Endothelial cell of umbilical vein (primary cell): ENCODE results near the gene CCR3. TPM values are rescaled to one million over a fixed set of nuclear protein-coding genes. Genes with fewer than 3 reads are reported as not detected.

Experiments used
- BruUV-seq: library from RNA; stranded (reverse); fragments of 400-500 nt; replicated peaks from 2 replicates; lab custom pipeline; 2021; lab: Mats Ljungman, UMichigan
- CTCF ChIA-PET: fragments of 300-600, 350-600 bp; sonication (Branson Sonifier 250); formaldehyde crosslinking; loops from one replicate; lab custom pipeline; 2021; ENCODE audit warnings: antibody characterized with exemption, inconsistent platforms; lab: Charles Lee
- POLR2A ChIA-PET: fragments of 300-600, 350-600 bp; sonication (Branson Sonifier 250); formaldehyde crosslinking; loops from one replicate; lab custom pipeline; 2021; ENCODE audit warnings: antibody characterized with exemption, inconsistent platforms; lab: Charles Lee
- DNase-seq: peaks from one replicate; pipeline ENCODE4 v3.0.0-alpha.2; 2011; ENCODE audit warnings: low read depth, low spot score
- FAIRE-seq: peaks from 2 replicates; lab custom pipeline; 2011; peaks lifted over from hg19 to GRCh38; lab: Jason Lieb, UNC
- H2AFZ ChIP-seq: 2 replicates; pipeline ENCODE4 v1.6.0; 2012; ENCODE audit warnings: low read depth, low read length, control low read depth, inconsistent platforms
- H3K27ac ChIP-seq: 2 replicates; pipeline ENCODE4 v1.5.1; 2011; ENCODE audit warnings: low read depth, mild to moderate bottlenecking, control low read depth, low read length, moderate library complexity; ENCODE audit not compliant: insufficient read depth
- H3K27me3 ChIP-seq, 2 experiments: 2 replicates each; pipeline versions ENCODE4 v1.6.0 to v1.6.1; 2011; ENCODE audit warnings: low read length in 2 of 2, mixed read lengths in 1 of 2; ENCODE audit not compliant: control insufficient read depth in 2 of 2, insufficient read depth in 2 of 2
- H3K36me3 ChIP-seq, 2 experiments: 2 replicates in 1 of 2; 3 replicates in 1 of 2; pipeline ENCODE4 v1.5.1; 2011; ENCODE audit warnings: low read length in 2 of 2, mild to moderate bottlenecking in 1 of 2, moderate library complexity in 1 of 2; ENCODE audit not compliant: control insufficient read depth in 2 of 2, insufficient read depth in 2 of 2; ENCODE audit errors: extremely low read depth in 1 of 2
- H3K4me1 ChIP-seq: 3 replicates; pipeline ENCODE4 v1.5.1; 2011; ENCODE audit warnings: mild to moderate bottlenecking, low read length; ENCODE audit not compliant: control insufficient read depth, insufficient read depth; ENCODE audit errors: extremely low read depth
- H3K4me2 ChIP-seq: 2 replicates; pipeline ENCODE4 v1.6.1; 2011; ENCODE audit warnings: low read length, control low read depth, mixed read lengths; ENCODE audit not compliant: insufficient read depth
- H3K4me3 ChIP-seq, 3 experiments: fragments of 200-600 bp in 1 of 3; sonication (generic), shearing (Covaris generic) in 1 of 3; replicated peaks in 1 of 3; 2 replicates each; pipeline ENCODE4 v1.5.1; 2011 to 2016; ENCODE audit warnings: control low read depth in 3 of 3, low read length in 3 of 3, mild to moderate bottlenecking in 2 of 3, inconsistent platforms in 1 of 3, low read depth in 1 of 3, moderate library complexity in 1 of 3; ENCODE audit not compliant: insufficient read depth in 1 of 3
- H3K79me2 ChIP-seq: 2 replicates; pipeline ENCODE4 v1.6.0; 2012; ENCODE audit warnings: low read length, inconsistent platforms; ENCODE audit not compliant: control insufficient read depth, insufficient read depth
- H3K9ac ChIP-seq: replicated peaks from 2 replicates; pipeline ENCODE3; 2011; ENCODE audit warnings: low read length, control low read depth; ENCODE audit not compliant: insufficient read depth; ENCODE audit errors: extremely low read depth
- H3K9me1 ChIP-seq: replicated peaks from 3 replicates; pipeline ENCODE4 v1.6.0; 2011; ENCODE audit warnings: mild to moderate bottlenecking, low read length; ENCODE audit not compliant: control insufficient read depth, insufficient read depth; ENCODE audit errors: extremely low read depth
- H3K9me3 ChIP-seq: replicated peaks from 2 replicates; pipeline ENCODE4 v1.5.1; 2012; ENCODE audit warnings: low read length, inconsistent platforms; ENCODE audit not compliant: control insufficient read depth, insufficient read depth
- H4K20me1 ChIP-seq: replicated peaks from 2 replicates; pipeline ENCODE3; 2011; ENCODE audit warnings: mild to moderate bottlenecking, low read length; ENCODE audit not compliant: control insufficient read depth, insufficient read depth; ENCODE audit errors: extremely low read depth
- CTCF ChIP-seq, 2 donors: IDR thresholded peaks; 1 replicate in 1 of 2; 2 replicates in 1 of 2; pipeline ENCODE4 v1.5.1; 2011; ENCODE audit warnings: low read length in 2 of 2, mild to moderate bottlenecking in 2 of 2, moderate library complexity in 2 of 2, control low read depth in 1 of 2, inconsistent platforms in 1 of 2, low read depth in 1 of 2; ENCODE audit not compliant: insufficient read depth in 1 of 2; ENCODE audit errors: extremely low read depth in 1 of 2
- EZH2 ChIP-seq: IDR thresholded peaks from 2 replicates; pipeline ENCODE4 v1.6.1; 2012; ENCODE audit warnings: borderline replicate concordance, low read depth, mild to moderate bottlenecking, moderate library complexity, low read length, inconsistent platforms; ENCODE audit not compliant: severe bottlenecking
- FOS ChIP-seq: IDR thresholded peaks from 2 replicates; pipeline ENCODE4 v1.6.1; 2011; ENCODE audit warnings: mild to moderate bottlenecking, low read length, moderate library complexity, borderline replicate concordance; ENCODE audit not compliant: insufficient read depth
- GATA2 ChIP-seq: IDR thresholded peaks from 2 replicates; pipeline ENCODE4 v1.7.0; 2011; ENCODE audit warnings: low read depth, mild to moderate bottlenecking, moderate library complexity, mixed read lengths, low read length; ENCODE audit not compliant: insufficient read length, insufficient read depth
- JUN ChIP-seq: IDR thresholded peaks from 2 replicates; pipeline ENCODE4 v1.6.1; 2011; ENCODE audit warnings: borderline replicate concordance, low read depth; ENCODE audit not compliant: insufficient read length, insufficient read depth
- MAX ChIP-seq: IDR thresholded peaks from 2 replicates; pipeline ENCODE4 v1.6.1; 2011; ENCODE audit not compliant: insufficient read depth, insufficient read length
- MYC ChIP-seq: IDR thresholded peaks from one replicate; pipeline ENCODE4 v1.6.1; 2011; ENCODE audit warnings: mild to moderate bottlenecking, low read depth, low read length
- POLR2A ChIP-seq: IDR thresholded peaks from 2 replicates; pipeline ENCODE4 v1.6.1; 2012; ENCODE audit warnings: low read depth, mild to moderate bottlenecking, control low read depth, low read length
- POLR2AphosphoS5 ChIP-seq: IDR thresholded peaks from 2 replicates; pipeline ENCODE4 v1.6.1; 2012; ENCODE audit warnings: low read depth, mild to moderate bottlenecking, control low read depth, low read length, moderate library complexity; ENCODE audit not compliant: insufficient read depth
- dilution Hi-C: fragments of 300-500 bp; cut with MboI; formaldehyde crosslinking; loops from one replicate; pipeline ENCODE4 v1.15.0; 2019; ENCODE audit warnings: low sequenced_read_pairs; ENCODE audit not compliant: extremely low pct_ligation_motif_present
- intact Hi-C: fragments of 100-400 bp; cut with micrococcal nuclease; formaldehyde crosslinking; loops from one replicate; pipeline ENCODE4 v1.10.0; 2022
- polyA plus RNA-seq, 4 experiments: library from polyadenylated mRNA; depleted of rRNA in 3 of 4; stranded (reverse) in 3 of 4; unstranded in 1 of 4; fragments of >200 nt; gene quantifications; 2 replicates each; pipeline versions ENCODE4 v1.2.1 to v1.2.3, GENCODE V29; 2011 to 2012; ENCODE audit warnings: missing spikeins in 1 of 4
- total RNA-seq: library from RNA; stranded (reverse); gene quantifications from 2 replicates; pipeline ENCODE4 v1.2.3, GENCODE V29; 2021

The CCR3 gene
- total and polyA plus RNA-seq, 2 donors (not counting 3 experiments of a cell fraction or from before 2014, with no cell fraction given), result not detected

- no TSS peak for BruUV-seq
- no peaks in the 10 kb centered on the region for H3K79me2 ChIP-seq
- H3K36me3 ChIP-seq, result no peaks in the 10 kb centered on the region
- no peak overlapping the region for H3K4me2 ChIP-seq
- intact Hi-C loops, result loop anchor here (10.0 kb wide), 1 partner anchor 207 kb away; no protein-coding TSS in a partner anchor
- no peaks in the 10 kb centered on the region for H3K4me1 ChIP-seq
- no peaks in the 10 kb centered on the region for H4K20me1 ChIP-seq
- ChIA-PET POLR2A (no interaction called here), CTCF (no interaction called here)
- H3K27ac ChIP-seq, result no peak overlapping the region
- dilution Hi-C loops, result no loop called here
- no peaks in the 10 kb centered on the region for H3K9me3 ChIP-seq
- DNase-seq (no peak), FAIRE-seq (no peak)
- no peaks in the 10 kb centered on the region for H3K27me3 ChIP-seq
- no peaks in the 10 kb centered on the region for H3K9me1 ChIP-seq
- no peak overlapping the region for H2AFZ ChIP-seq
- H3K9ac ChIP-seq, result no peak overlapping the region
- TF ChIP-seq GATA2 (no peak), POLR2A (no peak), JUN (no peak), CTCF (IDR thresholded peaks at IDR 0.05; ENCODE audit: extremely low read depth in 1 of 2, insufficient read depth in 1 of 2, low read depth in 1 of 2, low read length in 2 of 2) (no peak), MYC (no peak), MAX (no peak), FOS (no peak), POLR2AphosphoS5 (no peak), EZH2 (no peak)
- H3K4me3 ChIP-seq, result no peak overlapping the region
These were observed 24.0 kb upstream of the CCR3 start for GRCh38 chr3:46218196-46218709.
